ENCODE results near the gene DGKZ.

DNA sequence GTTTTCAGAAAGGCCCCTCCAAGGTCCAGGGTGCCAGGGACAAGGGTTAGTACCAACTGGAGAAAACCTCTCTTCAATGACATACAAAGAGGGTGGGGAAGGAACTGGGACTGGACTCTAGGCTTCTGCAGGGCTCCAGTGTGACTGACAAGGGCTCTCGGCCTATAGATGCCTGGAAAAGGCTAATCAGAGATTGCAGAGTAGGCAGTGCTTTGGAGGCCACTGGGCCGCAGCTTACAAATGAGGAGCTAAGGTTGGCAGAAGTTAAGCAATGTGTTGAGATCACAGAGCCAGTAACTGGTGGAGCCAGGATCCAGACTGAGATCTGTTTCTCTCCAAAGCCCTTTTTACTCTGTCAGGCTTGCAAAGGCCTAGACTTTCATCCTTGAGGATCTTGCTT is 7.4 kb upstream of the DGKZ start:
- TF ChIP-seq, protein P1, sequence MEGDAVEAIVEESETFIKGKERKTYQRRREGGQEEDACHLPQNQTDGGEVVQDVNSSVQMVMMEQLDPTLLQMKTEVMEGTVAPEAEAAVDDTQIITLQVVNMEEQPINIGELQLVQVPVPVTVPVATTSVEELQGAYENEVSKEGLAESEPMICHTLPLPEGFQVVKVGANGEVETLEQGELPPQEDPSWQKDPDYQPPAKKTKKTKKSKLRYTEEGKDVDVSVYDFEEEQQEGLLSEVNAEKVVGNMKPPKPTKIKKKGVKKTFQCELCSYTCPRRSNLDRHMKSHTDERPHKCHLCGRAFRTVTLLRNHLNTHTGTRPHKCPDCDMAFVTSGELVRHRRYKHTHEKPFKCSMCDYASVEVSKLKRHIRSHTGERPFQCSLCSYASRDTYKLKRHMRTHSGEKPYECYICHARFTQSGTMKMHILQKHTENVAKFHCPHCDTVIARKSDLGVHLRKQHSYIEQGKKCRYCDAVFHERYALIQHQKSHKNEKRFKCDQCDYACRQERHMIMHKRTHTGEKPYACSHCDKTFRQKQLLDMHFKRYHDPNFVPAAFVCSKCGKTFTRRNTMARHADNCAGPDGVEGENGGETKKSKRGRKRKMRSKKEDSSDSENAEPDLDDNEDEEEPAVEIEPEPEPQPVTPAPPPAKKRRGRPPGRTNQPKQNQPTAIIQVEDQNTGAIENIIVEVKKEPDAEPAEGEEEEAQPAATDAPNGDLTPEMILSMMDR (IDR thresholded peaks at IDR 0.05; ENCODE audit: low read depth, low read length, missing input control): no peak
- TF ChIP-seq FOXA1 (IDR thresholded peaks at IDR 0.05) (no peak), SP1 (IDR thresholded peaks at IDR 0.05) (no peak), TAF1 (conservative IDR thresholded peaks at IDR 0.05) (no peak), GABPA (IDR thresholded peaks at IDR 0.05 in 1 of 2, conservative IDR thresholded peaks at IDR 0.05 in 1 of 2) (no peak)
- TF ChIP-seq, protein P2, sequence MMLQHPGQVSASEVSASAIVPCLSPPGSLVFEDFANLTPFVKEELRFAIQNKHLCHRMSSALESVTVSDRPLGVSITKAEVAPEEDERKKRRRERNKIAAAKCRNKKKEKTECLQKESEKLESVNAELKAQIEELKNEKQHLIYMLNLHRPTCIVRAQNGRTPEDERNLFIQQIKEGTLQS (IDR thresholded peaks at IDR 0.05): no peak

Measured in liver (tissue), 3 donors.